ENCODE measurements around the gene UPK3BL1.
"Not testable (repeated sequence)": the region's sequence is repeated elsewhere in the genome, so short reads cannot be mapped to it uniquely, and the experiment has no call there.

UPK3BL1 gene

DNA sequence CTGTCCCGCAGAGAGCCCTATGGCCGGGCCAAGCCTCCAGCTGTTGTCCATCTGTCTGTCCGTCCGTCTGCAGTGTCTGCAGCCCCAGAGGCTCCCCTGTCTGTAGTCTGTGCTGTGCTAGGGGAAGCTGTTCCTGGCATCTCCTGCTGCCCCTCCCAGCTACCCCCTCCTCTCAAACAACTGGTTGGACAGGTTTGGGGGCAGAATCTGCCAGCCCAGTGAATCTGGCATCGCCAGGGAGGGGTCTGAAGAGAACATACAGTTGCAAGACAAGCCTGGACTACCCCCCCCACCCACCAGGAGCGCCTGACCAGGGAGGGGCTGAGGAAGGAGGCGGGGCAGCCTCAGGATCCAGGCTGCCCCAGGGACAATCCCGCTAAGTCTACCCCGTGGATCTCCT, at the start of gene UPK3BL1:
TSS of gene UPK3BL1 (minus strand) at position 101 of the 400 bp plus-strand sequence. CDS start at position 51, 50 bp downstream.
- DNase-seq (ENCODE audit: low spot score): not testable (repeated sequence)

- not testable (repeated sequence) for DNase-seq (ENCODE audit: low spot score)
Observed at GRCh38 chr7:102690602-102691001, 48.0 kb upstream of the UPK3BL1 start.

DNA sequence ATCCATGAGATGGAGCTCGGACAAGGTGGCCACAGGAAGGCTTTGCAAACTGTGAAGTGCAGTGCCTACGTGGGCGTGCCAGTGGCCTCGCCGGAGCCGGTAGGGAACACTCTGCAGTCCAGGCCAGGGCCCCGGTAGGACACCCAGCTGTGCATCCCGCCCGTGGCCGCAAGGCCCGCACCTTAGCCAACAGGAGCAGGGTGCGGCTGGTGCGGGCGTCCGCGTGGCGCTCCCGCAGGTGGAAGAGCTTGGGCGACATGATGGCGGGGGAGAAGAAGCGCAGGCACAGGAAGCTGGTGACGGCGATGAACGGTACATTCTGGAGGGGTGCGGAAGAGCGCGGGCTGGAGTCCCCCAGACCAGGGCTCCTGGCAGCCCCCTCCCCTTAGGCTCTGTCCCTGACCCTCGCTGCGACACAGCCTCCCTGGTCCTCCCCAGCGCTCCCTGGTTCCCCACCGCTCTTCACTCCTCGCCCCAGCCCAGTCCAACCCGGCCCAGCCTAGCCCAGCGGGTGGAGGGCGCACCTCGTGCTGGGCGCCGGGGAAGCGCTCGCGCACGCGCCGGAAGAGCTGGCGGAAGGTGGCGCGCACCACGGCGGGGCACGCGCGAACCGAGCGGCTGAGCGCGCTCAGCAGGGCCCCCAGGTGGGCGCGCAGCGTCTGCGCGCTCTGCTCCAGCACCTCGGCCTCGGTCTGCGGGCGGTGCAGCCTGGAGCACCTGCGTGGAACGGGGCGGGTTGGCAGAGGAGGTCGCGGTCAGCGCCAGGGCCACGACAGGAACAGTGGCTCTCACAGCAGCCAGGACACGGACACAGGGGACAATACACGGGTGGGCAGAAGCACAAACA, 47.1 kb upstream of the UPK3BL1 start:
- not testable (repeated sequence) for DNase-seq (ENCODE audit: low spot score)

- DNase-seq (ENCODE audit: low spot score): not testable (repeated sequence)
Observed at GRCh38 chr7:102688299-102689036, 45.9 kb upstream of the UPK3BL1 start.

DNA sequence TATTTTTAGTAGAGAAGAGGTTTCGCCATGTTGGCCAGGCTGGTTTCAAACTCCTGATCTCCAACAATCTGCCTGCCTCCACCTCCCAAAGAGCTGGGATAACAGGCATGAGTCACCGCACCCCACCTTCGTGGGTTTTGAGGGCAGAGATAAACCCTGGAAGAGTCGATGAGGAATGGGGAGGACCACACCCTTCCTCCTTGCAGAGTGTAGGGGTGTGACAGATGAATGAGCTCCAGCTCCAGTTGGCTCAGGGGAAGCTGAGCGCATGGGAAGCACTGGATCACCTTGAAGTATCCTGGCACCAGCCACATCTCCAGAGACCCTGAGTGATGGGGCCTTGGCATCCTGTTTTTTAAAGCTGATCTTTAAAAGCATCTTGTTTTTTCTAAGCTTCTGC, 40.0 kb upstream of the UPK3BL1 start:
- DNase-seq (ENCODE audit: low spot score): not testable (repeated sequence)

DNA sequence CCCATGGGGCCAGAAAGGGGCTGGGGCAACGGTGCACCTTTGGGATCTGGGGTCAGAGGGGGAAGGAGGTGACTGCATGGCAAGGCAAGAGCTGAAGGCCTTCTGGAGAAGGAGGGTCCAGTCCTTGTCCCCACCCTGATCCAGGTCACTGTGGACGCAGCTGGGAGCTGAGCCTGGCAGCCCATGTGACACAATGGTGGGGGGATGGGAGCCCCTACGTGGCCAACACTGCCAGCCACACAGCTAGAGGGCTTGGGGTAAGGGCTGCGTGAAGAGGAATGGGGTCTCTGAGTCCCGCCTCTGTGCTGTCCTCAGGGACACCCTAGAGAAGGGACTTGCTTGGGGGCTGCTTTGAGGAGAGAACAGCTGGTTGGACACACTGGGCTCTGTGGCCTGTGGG, 38.2 kb upstream of the UPK3BL1 start:
- DNase-seq (ENCODE audit: low spot score): not testable (repeated sequence)

DNA sequence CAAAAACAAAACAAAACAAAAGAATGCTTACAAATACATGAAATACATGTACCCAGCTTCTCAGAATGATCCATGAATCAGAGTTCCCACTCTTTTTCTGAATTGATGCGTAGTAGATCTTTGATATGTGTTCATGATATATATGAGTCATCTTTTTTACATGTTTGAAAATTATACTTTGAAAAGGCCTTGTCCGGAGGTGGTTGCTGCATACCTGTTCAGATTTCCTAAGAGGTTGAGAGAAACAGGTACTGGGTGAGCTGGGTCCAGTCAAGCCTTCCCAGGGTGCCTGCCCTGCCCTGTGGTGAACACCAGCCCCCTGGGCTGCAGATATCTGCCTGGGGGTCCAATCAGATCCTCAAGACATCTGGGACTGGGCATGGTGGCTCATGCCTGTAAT, 33.0 kb upstream of the UPK3BL1 start:
- not testable (repeated sequence) for DNase-seq (ENCODE audit: low spot score)

DNA sequence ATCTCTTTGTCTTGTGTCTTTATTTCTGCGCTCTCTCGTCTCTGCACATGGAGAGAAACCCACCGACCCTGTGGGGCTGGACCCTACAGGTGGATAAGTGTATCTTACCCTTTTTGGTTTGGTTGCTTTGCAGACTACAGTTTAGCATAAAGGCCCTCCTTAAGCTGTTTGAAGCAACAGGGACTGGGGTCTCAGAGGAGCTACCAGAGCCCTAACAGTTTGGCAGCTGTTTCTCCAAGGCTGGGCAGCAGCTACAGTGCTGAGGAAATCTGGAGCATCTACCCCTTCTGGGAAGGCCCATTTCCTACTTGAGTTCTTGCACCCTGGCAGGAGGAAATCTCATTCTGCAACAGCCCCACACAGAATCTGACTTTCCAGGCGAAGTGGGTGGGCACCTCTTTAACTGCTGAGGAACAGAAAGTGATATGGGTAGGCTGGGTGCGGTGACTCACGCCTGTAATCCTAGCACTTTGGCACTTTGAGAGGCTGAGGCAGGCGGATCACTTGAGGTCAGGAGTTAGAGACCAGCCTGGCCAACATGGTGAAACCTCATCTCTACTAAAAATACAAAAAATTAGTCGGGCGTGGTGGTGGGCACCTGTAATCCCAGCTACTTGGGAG, 31.0 kb upstream of the UPK3BL1 start:
- not testable (repeated sequence) for DNase-seq (ENCODE audit: low spot score)

DNA sequence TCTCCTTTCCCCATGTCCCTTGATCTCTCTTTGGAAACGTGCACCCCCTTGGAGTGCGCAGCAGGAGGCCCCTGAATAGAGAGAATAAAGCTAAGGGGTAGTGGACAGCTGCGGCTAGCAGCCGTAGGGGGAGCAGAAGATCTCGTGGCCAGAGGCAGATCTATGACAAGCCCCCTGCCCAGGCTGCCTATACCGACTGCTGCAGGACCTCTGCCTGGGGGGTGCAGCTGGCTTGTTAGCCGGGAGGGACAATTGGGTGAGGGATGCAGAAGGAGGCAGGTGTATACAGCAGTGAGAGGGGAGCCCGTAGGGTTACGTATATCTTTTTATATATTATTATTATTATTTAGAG, 29.3 kb upstream of the UPK3BL1 start:
- DNase-seq (ENCODE audit: low spot score): not testable (repeated sequence)

DNA sequence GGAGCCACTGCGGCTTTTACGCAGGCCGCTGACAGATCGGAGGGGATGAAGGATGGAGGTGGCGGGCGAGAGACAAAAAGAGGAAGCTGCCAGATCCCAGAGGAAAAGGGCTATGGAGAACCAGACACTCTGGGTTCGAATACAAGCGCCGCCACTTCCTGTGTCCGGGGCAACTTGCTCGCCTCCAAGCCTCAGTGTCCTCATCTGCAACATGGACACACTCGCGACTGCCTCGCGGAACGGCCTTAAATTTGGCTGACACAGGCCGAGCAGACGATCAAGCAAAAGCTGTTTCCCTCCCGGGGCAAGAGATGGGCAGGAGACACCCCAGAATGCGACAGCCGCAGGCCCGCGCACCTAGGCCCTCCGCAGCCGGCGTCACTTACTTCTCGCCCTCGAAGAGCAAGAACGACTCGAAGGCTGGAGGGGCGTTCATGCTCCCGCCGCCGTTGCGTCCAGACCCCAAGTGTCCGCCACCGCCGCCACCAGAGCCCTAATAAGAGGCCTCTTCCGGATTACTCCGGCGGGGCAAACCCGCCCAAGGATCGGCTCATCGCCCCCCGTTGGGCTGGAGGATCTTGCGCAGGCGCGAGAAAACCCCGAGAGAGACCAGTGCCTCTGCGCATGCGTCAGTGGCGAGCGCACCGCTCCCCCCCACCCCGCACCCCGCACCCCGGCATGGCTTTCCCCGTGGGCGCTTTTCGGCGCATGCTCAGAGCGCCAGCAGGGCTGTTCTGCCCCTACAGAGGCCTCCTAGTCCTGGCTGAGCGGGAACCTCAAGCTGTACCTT, 28.8 kb upstream of the UPK3BL1 start, which contains the start of gene POLR2J2:
TSS of gene POLR2J2 (minus strand) at position 498 of the 790 bp plus-strand sequence. CDS start at position 436, 62 bp downstream.
- not testable (repeated sequence) for DNase-seq (ENCODE audit: low spot score)

DNA sequence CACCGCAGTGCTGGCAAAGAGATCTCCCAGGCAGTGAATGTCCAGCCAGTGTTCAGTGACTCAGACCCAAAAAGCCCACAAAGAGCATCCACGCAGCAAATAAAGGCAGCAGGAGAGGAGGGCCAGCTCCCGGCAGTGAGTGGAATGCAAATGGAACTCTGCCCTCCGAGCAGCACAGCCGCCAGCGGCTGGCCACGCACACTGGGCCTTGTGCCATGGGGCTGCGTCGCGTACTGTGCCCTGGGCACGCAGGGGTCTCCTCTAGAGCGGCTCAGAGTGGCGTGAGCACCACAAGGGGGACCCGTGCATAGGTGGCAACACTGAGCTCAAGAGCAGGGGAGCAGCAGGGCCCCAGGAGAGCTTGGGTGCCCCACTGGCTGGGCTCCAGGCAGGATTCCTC, 24.9 kb upstream of the UPK3BL1 start:
- DNase-seq (ENCODE audit: low spot score): not testable (repeated sequence)

GRCh38 chr7:102666850-102667249, 24.3 kb upstream of the UPK3BL1 start:
- DNase-seq (ENCODE audit: low spot score): not testable (repeated sequence)

GRCh38 chr7:102664765-102665164, 22.2 kb upstream of the UPK3BL1 start:
- not testable (repeated sequence) for DNase-seq (ENCODE audit: low spot score)

GRCh38 chr7:102649924-102650323, 7.3 kb upstream of the UPK3BL1 start, which contains the start of gene SPDYE2B:
SPDYE2B (plus strand) TSS chr7:102650319; CDS start chr7:102652349, 2,030 bp downstream.
- not testable (repeated sequence) for DNase-seq (ENCODE audit: low spot score)

DNA sequence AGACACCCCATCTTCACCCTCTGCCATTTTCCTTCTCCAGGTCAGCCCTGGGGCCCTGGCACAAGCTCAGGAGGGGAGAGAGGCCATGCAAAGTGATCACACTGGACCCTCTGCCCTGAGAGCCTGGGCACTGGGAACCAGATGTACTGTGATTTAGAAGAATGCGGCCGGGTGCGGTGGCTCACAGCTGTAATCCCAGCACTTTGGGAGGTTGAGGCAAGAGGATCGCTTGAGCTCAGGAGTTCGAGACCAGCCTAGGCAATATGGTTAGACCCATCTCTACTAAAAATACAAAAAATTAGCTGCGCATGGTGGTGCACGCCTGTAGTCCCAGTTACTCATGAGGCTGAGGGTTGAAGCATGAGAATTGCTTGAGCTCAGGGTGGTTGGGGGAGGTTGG, 5.2 kb upstream of the UPK3BL1 start:
- DNase-seq (ENCODE audit: low spot score): not testable (repeated sequence)

DNA sequence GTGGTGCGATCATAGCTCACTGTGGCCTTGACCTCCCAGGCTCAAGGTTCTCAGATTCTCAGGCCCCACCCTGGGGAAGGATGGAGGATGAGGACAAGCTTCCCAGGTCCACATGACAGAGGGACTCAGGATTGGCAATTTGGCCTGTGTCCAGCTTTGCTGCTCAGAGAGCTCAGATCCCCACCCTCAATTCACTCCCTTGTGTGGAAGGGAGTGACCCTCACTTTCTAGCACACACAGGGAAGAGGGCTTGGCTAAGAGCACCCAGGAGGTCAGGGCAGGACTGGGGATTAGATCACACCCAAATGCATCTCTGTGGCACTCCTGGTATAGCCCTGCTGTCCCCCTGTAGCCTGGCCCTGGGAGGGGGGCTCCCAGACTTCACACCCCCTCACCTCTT, 813 bp upstream of the UPK3BL1 start:
- not testable (repeated sequence) for DNase-seq (ENCODE audit: low spot score)

GRCh38 chr7:102638848-102639247, 3.7 kb downstream of the UPK3BL1 start:
- not testable (repeated sequence) for DNase-seq (ENCODE audit: low spot score)

DNA sequence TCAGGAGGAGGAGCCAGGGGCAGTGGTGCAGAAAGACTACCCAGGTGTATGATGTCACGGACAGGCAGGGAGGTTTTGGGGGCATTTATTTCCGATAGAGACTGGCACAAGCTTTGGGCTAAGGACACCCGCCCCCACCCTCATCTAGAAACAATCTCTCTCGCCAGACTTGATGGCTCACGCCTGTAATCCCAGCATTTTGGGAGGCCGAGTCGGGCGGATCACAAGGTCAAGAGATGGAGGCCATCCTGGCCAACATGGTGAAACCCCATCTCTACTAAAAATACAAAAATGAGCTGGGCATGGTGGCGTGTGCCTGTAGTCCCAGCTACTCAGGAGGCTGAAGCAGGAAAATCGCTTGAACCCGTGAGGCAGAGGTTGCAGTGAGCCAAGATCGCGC, 5.6 kb downstream of the UPK3BL1 start:
- DNase-seq (ENCODE audit: low spot score): not testable (repeated sequence)

- DNase-seq (ENCODE audit: low spot score): not testable (repeated sequence)
Observed at GRCh38 chr7:102635354-102635753, 7.2 kb downstream of the UPK3BL1 start.

DNA sequence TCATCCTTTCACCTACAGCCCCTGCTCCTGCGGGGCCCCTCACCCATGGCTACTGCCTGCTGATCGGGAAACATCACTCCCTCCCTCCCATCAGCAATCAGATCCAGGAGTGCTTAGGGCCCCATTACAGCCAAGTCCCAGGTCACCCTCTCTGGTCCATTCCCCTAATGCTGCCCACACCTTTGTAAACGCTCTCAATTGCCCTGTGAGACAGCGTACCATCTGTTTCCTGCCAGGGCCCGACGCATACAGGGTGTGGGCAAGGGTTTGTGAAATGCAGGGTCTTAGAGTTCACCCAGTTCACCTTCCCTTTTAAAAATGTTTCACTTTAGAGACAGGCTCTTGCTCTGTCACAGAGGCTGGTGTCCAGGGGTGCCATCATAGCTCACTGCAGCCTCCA, 8.3 kb downstream of the UPK3BL1 start:
- DNase-seq (ENCODE audit: low spot score): not testable (repeated sequence)

DNA sequence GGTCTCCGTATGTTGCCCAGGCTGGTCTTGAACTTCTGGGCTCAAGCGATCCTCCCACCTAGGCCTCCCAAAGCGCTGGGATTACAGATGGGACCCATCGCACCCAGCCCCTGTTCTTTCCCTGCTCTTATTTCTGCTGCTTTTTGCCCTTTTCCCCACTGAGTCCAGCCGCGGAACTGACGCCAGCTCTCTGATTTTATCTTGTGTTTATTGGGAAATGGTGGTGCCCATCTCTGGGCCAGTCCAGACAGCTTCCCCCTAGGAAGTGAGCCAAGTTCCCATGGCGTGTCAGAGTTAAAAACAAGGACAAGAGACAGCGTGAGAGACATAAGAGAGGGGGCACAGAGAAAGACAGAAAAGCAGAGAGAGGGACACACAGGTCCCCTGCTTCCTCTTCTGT, 12.0 kb downstream of the UPK3BL1 start:
- DNase-seq (ENCODE audit: low spot score): not testable (repeated sequence)

Measured in AG08395 (cell line).